Lower leg skin (tissue), 4 donors: Measurements from ENCODE around the gene P2RY8. TPM values are rescaled to one million over a fixed set of nuclear protein-coding genes. Genes with fewer than 3 reads are reported as not detected.

ENCODE experiments used
- DNase-seq, 2 donors: peaks; one replicate each; pipeline ENCODE4 v3.0.0-alpha.2; 2019; ENCODE audit warnings: low spot score in 2 of 2
- H3K4me3 ChIP-seq: fragments of 200-600 bp; sonication (generic); 2 replicates; pipeline ENCODE4 v1.5.1; 2017; ENCODE audit warnings: mild to moderate bottlenecking, low read depth; ENCODE audit not compliant: poor library complexity, severe bottlenecking
- POLR2A ChIP-seq, 2 donors: fragments of 450-650 bp; IDR thresholded peaks; one replicate each; pipeline ENCODE4 v1.6.1; 2016 to 2017; ENCODE audit warnings: antibody characterized with exemption in 2 of 2, mild to moderate bottlenecking in 1 of 2, moderate library complexity in 1 of 2
- WGBS, 2 donors: methylation state at CpG; one replicate each; pipeline ENCODE4 v1.1.5; 2018; 5-methylcytosine and 5-hydroxymethylcytosine counted together
- intact Hi-C: fragments of 100-400 bp; cut with DNase I; formaldehyde crosslinking; loops from one replicate; pipeline ENCODE4 v1.15.0; 2023; ENCODE audit warnings: low total_unique reads
- total RNA-seq, 4 donors: library from RNA; depleted of rRNA; stranded (reverse); fragments of >200 nt; gene quantifications; one replicate each; pipeline ENCODE4 v1.1.0, GENCODE V29; 2016
- TF ChIP-seq, protein P1 (sequence below), 3 donors: fragments of 450-650 bp; IDR thresholded peaks; one replicate each; pipeline ENCODE4 v1.5.1; 2016; ENCODE audit warnings: antibody characterized with exemption in 3 of 3, mild to moderate bottlenecking in 3 of 3, moderate library complexity in 2 of 3

P2RY8 gene
- total RNA-seq, 4 donors from 2014 or later: 0.08 to 0.81 (median 0.48) TPM

DNA sequence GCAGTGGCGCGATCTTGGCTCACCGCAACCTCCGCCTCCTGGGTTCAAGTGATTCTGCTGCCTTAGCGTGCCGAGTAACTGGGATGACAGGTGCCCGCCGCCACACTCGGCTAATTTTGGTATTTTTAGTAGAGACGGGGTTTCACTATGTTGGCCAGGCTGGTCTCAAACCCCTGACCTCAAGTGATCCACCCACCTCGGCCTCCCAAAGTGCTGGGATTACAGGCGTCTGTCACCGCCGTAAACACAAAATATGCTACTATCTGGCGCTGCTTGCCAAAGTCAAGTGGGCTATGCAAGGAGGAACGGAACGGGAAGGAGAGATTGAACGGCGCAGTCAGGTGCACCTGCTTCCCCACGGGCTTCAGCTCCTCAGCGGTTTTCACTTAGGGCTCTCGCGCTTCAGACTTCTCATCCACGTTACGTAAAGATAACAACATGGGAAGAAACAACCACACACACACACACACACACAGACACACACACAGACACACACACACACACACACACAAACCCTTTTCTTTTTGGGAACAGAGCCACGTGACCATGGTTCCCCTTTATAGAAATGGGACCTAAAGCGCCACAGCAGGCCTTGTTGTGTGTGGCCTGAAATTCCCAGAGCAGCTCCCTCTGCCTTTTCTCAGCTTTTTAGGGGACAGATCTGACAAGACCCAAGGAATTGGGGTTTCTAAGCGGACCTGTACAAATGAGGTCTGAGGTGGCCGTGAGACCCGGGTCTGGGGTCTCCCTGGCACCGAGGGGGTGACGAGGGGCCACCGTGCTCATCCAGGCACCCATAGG, 1.5 kb downstream of the P2RY8 start:
- 70 to 83% methylated on average over 33 of the region's 33 CpGs for WGBS, 2 donors
- no peak overlapping the region for H3K4me3 ChIP-seq
- no peak for TF ChIP-seq POLR2A (IDR thresholded peaks at IDR 0.05)
- TF ChIP-seq, protein P1, sequence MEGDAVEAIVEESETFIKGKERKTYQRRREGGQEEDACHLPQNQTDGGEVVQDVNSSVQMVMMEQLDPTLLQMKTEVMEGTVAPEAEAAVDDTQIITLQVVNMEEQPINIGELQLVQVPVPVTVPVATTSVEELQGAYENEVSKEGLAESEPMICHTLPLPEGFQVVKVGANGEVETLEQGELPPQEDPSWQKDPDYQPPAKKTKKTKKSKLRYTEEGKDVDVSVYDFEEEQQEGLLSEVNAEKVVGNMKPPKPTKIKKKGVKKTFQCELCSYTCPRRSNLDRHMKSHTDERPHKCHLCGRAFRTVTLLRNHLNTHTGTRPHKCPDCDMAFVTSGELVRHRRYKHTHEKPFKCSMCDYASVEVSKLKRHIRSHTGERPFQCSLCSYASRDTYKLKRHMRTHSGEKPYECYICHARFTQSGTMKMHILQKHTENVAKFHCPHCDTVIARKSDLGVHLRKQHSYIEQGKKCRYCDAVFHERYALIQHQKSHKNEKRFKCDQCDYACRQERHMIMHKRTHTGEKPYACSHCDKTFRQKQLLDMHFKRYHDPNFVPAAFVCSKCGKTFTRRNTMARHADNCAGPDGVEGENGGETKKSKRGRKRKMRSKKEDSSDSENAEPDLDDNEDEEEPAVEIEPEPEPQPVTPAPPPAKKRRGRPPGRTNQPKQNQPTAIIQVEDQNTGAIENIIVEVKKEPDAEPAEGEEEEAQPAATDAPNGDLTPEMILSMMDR (IDR thresholded peaks at IDR 0.05): no peak
- DNase-seq: peak in 1 of 2 donors; percentile 81
- intact Hi-C loops: no loop called here

DNA sequence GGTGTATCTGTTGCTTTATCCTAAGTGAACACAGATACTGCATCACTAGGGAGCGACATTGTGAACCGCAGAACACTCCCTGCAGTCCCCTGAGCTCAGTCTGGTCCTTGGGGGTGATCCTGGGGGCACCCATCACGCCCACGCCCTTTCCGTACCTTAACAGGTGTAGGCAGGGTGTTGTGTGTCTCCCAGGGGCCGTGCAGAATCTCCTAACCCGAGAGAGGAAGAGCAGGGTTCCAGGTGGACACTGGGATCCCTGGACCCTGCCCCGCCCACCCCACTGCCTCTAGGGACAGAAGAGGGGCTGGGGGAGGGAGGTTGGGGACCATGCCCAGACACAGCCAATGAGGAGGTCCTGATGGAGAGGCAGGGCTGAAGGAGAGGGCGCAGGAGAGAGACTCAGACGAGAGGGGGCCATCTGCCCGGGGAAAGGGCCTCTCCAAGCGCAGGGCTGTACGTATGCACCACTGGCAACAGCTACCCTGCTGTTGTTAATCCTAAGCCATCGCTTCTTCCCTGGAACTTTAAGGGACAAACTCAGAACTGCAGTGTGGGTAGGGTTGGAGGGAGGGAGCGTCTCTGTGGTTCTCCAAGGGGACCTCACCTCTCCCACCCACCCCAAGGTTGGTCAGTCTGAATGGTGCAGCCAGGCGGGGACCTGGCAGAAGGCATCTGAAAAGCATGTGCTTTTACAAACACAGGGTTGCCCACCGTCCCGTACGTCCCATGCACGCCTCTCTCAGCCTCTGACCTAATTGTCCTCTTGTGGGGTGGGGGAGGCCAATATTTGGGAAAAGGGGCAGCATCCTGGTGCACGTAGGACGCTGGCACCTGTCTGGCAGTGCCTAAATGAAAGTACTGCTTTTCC, 2.5 kb downstream of the P2RY8 start:
- intact Hi-C loops: no loop called here
- WGBS, 2 donors: 42 to 49% methylated on average over 20 to 22 of the region's 22 CpGs
- peak in 1 of 2 donors; percentile 74 for DNase-seq
- no peak for TF ChIP-seq POLR2A (IDR thresholded peaks at IDR 0.05)
- TF ChIP-seq, protein P1 (IDR thresholded peaks at IDR 0.05): no peak
- no peak overlapping the region for H3K4me3 ChIP-seq

DNA sequence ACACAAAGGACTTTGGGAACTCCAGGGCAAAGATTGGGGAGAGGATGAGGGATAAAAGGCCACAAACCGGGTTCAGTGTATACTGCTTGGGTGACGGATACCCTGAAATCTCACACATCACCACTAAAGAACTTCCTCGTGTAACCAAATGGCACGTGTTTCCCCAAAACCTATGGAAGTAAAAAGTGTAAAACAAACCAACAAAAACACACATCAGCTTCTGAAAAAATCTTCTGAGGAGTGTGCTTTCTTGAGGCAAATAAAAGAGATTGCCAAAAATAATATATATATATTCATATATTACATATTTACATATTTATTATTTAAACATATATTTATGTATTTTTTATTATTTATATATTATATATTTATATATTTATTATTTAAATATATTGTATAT, 3.9 kb downstream of the P2RY8 start:
- 38 to 42% methylated on average over 4 of the region's 4 CpGs for WGBS, 2 donors
- TF ChIP-seq POLR2A (IDR thresholded peaks at IDR 0.05): no peak
- TF ChIP-seq, protein P1 (IDR thresholded peaks at IDR 0.05): no peak
- no peak for DNase-seq
- H3K4me3 ChIP-seq: no peak overlapping the region
- intact Hi-C loops: no loop called here

DNA sequence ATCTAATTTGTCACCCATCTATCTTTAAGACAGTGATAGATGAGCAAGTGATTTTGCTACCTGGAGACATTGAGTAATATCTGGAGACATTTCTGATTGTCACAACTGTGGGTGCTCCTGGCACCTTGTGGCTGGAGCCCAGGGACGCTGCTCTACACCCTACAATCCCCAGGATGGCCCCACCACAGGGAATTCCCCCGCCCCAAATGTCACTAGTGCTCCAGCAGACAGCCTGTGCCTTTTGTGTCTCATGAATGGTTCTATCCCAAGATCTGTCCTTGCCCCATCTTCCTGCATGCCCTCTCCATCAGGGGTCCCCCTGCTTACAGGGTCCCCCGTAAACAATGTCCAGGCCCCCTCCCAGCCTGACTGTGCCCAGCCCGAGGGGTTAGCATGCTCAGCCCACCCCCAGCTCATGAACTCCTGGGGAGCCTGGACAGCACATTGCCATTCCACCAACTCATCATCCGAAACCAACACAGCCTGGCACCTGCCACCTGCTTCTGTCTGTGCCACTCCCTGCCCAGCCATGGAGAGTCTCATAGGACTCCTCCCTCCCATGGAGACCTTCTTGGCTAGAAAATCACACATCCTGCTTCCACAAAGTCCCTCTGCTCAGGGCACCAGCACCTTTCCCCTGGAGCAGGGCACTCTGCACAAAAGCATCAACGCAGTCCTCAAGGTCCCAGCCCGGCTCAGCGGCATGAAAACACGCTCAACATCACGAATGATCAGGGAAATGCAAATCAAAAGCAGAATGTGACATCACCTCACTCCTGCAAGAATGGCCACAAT, 5.7 kb downstream of the P2RY8 start:
- no peak for TF ChIP-seq POLR2A (IDR thresholded peaks at IDR 0.05)
- TF ChIP-seq, protein P1 (IDR thresholded peaks at IDR 0.05): no peak
- 70 to 72% methylated on average over 10 of the region's 10 CpGs for WGBS, 2 donors
- DNase-seq: peak in 1 of 2 donors; percentile 59

DNA sequence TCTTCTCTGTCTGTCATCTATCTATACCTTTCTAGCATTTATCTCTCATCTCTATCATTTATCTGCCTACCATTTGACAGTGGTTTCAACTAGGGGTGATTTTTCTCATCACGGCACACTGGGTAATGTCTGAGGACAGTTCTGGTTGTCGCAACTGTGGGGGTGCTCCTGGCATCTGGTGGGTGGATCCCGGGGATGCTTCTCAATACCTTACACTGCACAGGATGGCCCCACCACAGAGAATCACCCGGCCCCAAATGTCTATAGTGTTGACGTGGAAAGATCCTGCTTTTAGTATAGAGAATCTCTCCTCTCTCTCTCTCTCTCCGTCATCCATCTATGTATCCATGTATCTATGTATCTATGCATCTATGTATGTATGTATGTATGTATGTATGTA, 7.2 kb downstream of the P2RY8 start:
- TF ChIP-seq, protein P1 (IDR thresholded peaks at IDR 0.05): no peak
- TF ChIP-seq POLR2A (IDR thresholded peaks at IDR 0.05): no peak
- no peak overlapping the region for H3K4me3 ChIP-seq
- WGBS, 2 donors: 83% methylated on average over 6 of the region's 6 CpGs
- intact Hi-C loops: no loop called here
- peak in 1 of 2 donors; percentile 9 for DNase-seq

More for the DNA sequence above, 5.7 kb downstream of the P2RY8 start:
- intact Hi-C loops: no loop called here
- H3K4me3 ChIP-seq: no peak overlapping the region
